Heart left ventricle (tissue), 16 donors: ENCODE data around the gene COL8A2. TPM values are rescaled to one million over a fixed set of nuclear protein-coding genes. Genes with fewer than 3 reads are reported as not detected.

ENCODE experiments used
- ATAC-seq, 4 donors: fragments of 200-7000 bp; cut with Tn5 transposase; one replicate each; pipeline ENCODE4 v1.9.1; 2020 to 2022; ENCODE audit warnings: moderate library complexity in 4 of 4, mild to moderate bottlenecking in 3 of 4, moderate number of reproducible peaks in 1 of 4
- DNase-seq, 5 donors: peaks; one replicate each; pipeline ENCODE4 v3.0.0-alpha.2; 2020
- H3K27ac ChIP-seq, 12 donors: fragments of 200-600 bp; sonication (generic) in 4 of 12; one replicate each; pipeline versions ENCODE4 v1.5.0 to v1.8.0; 2016 to 2022; ENCODE audit warnings: mild to moderate bottlenecking in 2 of 12
- H3K27me3 ChIP-seq, 9 donors: fragments of 200-600 bp; sonication (generic) in 2 of 9; one replicate each; pipeline versions ENCODE4 v1.5.1 to v1.8.0; 2016 to 2022; ENCODE audit warnings: mild to moderate bottlenecking in 3 of 9
- H3K36me3 ChIP-seq, 9 donors: fragments of 200-600 bp; sonication (generic) in 2 of 9; one replicate each; pipeline versions ENCODE4 v1.5.0 to v1.8.0; 2018 to 2022; ENCODE audit warnings: mild to moderate bottlenecking in 2 of 9
- H3K4me1 ChIP-seq, 12 donors: fragments of 200-600 bp; sonication (generic) in 4 of 12; one replicate each; pipeline versions ENCODE4 v1.5.0 to v1.8.0; 2016 to 2022; ENCODE audit warnings: mild to moderate bottlenecking in 3 of 12
- H3K4me3 ChIP-seq, 12 donors: fragments of 200-600 bp; sonication (generic) in 4 of 12; one replicate each; pipeline versions ENCODE4 v1.5.0 to v1.8.0; 2017 to 2022; ENCODE audit warnings: mild to moderate bottlenecking in 9 of 12, moderate library complexity in 4 of 12
- H3K9me3 ChIP-seq, 12 donors: fragments of 200-600 bp; sonication (generic) in 4 of 12; one replicate each; pipeline versions ENCODE4 v1.5.0 to v1.8.0; 2016 to 2022; ENCODE audit warnings: mild to moderate bottlenecking in 1 of 12
- CTCF ChIP-seq, 12 donors: fragments of 200-600 bp; sonication (generic) in 4 of 12; IDR thresholded peaks; one replicate each; pipeline versions ENCODE4 v1.5.0 to v1.8.0; 2018 to 2022; ENCODE audit warnings: antibody characterized with exemption in 12 of 12, mild to moderate bottlenecking in 5 of 12
- POLR2A ChIP-seq, 2 donors: fragments of 450-650 bp; IDR thresholded peaks; one replicate each; pipeline ENCODE4 v1.6.1; 2017; ENCODE audit warnings: antibody characterized with exemption in 2 of 2, mild to moderate bottlenecking in 2 of 2, moderate library complexity in 2 of 2
- WGBS, 4 donors: extraction: QIAGEN DNeasy Blood & Tissue Kit in 2 of 4; methylation state at CpG; one replicate each; pipeline versions ENCODE4 v1.1.5 to v1.1.7; 2013 to 2018; 5-methylcytosine and 5-hydroxymethylcytosine counted together
- intact Hi-C, 10 donors: fragments of 100-400 bp; cut with DNase I; formaldehyde crosslinking; loops; one replicate each; pipeline versions ENCODE4 v1.11.1 to v1.14.2; 2022
- polyA plus RNA-seq, 2 donors: library from polyadenylated mRNA; stranded (reverse); fragments of 200-250 nt; gene quantifications; one replicate each; pipeline ENCODE4 v1.2.3, GENCODE V29; 2013
- total RNA-seq, 9 donors: library from RNA; depleted of rRNA in 2 of 9; stranded (reverse); fragments of >200 nt in 2 of 9; fragmentation: NEBNext Ultra II Directional in 3 of 9; extraction: Animal tissue kit (Norgen Biotek cat#: 25700) in 3 of 9; gene quantifications; one replicate each; pipeline versions ENCODE4 v1.1.0 to v1.2.4, GENCODE V29; 2016 to 2023
- donor health status: ischemic (EF 13 %, LVEDD 7.1; RV severe dilation, severe dysfunction).
- donor health status: healthy with polysubstance abuse.
- donor health status: DM: no; HTN: yes; CAD: no.
- donor health status: DM: no; HTN: no; CAD: no.
- donor health status: ischemic (EF 25% LVEDD 6.9; RV normal size, moderate dysfunction).
- donor health status: ischemic (EF 25% LVEDD 5.7; RV mildly dilated, moderate dysfunction).
- donor health status: healthy.
- donor health status: DM: yes; HTN: yes; CAD: no.
- donor health status: ischemic (EF 35%, LVEDD 5.7; RV mildly dilated, moderate dysfunction).
- donor health status: nonischemic (EF 11% LVEDD 7.7; RV severe dilation, severe dysfunction).
- donor health status: DM: yes; HTN: yes; CAD: no.
- donor health status: PGD.
- donor health status: ischemic (EF 29% LVEDD 5.4; RV normal size, mild dysfunction).
- donor health status: nonischemic (EF 23%, LVEDD 6.1; RV moderate dilation, normal function).

The COL8A2 gene
- total and polyA plus RNA-seq, 11 donors, result 0.33 to 2.6 (median 0.60) TPM

GRCh38 chr1:36084497-36085115 lies 40.4 kb downstream of the COL8A2 start:
- no peak for ATAC-seq
- H3K36me3 ChIP-seq, result no peaks in the 10 kb centered on the region
- intact Hi-C loops, result loop anchor here in 3 of 10 donors (5.0 to 10.0 kb wide), 3 partner anchors 200 to 230 kb away; partner anchors contain the start of gene AGO1 (in 1 of the 3)
- H3K4me1 ChIP-seq, result peaks cover 0 to 25% (median 14%) of the 10 kb centered on the region in 12 donors
- TF ChIP-seq POLR2A (IDR thresholded peaks at IDR 0.05) (no peak), CTCF (IDR thresholded peaks at IDR 0.05) (no peak)
- DNase-seq, result no peak
- peaks cover 0 to 26% (median 5%) of the 10 kb centered on the region in 9 donors for H3K27me3 ChIP-seq
- H3K27ac ChIP-seq, result peak overlapping the region in 1 of 12 donors; percentile 50
- no peaks in the 10 kb centered on the region for H3K9me3 ChIP-seq
- peak overlapping the region in 11 of 12 donors; percentile 27 to 55 (median 50) for H3K4me3 ChIP-seq
- 41 to 58% (median 47%) methylated on average over 9 to 19 of the region's 19 CpGs for WGBS, 4 donors

DNA sequence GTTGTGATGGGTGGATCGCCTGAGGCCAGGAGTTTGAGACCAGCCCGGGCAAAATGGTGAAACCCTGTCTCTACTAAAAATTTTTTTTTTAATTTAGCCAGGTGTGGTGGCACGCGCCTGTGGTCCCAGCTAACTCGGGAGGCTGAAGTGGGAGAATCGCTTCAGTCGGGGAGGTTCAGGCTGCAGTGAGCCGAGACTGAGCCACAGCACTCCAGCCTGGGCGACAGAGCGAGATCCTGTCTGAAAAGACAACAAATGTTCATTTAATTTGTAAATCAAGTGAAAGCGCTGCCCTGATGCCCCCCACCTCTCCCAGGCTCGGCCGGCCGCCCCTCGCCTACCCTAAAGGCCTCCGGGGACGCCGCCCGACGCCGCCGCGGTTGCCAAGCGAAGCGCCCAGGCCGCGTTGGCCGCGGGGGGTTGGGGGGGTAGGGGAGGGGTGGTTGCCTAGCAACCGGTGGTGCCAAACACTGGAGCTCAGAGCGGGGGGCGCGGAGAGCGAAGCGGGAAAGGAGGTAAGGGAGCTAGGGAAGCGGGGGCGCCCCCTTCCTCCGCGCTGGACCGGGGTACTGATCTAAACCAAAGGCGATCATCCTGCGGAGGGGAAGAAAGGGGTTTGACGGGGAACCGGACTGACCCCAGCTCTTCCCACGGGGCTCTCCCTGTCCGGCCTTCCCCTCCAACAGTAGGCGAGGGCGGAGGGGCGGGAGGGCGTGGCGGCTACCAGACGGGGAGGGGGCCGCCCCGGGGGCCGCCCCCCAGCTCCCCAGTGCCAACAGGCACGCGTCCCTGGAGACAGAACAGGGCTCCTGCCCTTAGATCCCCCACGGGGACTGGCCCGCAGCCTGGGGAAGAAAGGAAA lies 41.2 kb downstream of the COL8A2 start, which contains the start of gene TEKT2:
TSS of gene TEKT2 (plus strand) at position 460 of the 862 bp plus-strand sequence. CDS start 828 bp downstream, outside the sequence.
- Histone ChIP-seq H3K9me3 (no peaks in the 10 kb centered on the region), H3K27me3 (peaks cover 0 to 26% (median 5%) of the 10 kb centered on the region in 9 donors), H3K36me3 (no peaks in the 10 kb centered on the region), H3K4me1 (peaks cover 0 to 19% (median 11%) of the 10 kb centered on the region in 12 donors), H3K4me3 (peak within 1 kb of the TSS in 11 of 12 donors; percentile 27 to 55 (median 50)), H3K27ac (peak within 1 kb of the TSS in 1 of 12 donors; percentile 50)
- intact Hi-C loops, result loop anchor here in 2 of 10 donors (10.0 kb wide), 2 partner anchors 199 to 229 kb away; partner anchors contain the start of gene AGO1 (in 1 of the 2)
- TF ChIP-seq POLR2A (IDR thresholded peaks at IDR 0.05), result no peak
- no peak for TF ChIP-seq CTCF (IDR thresholded peaks at IDR 0.05)
- ATAC-seq, result no peak
- WGBS, 4 donors, result 13 to 22% (median 17%) methylated on average over 34 to 59 of the region's 59 CpGs
- no peak for DNase-seq

DNA sequence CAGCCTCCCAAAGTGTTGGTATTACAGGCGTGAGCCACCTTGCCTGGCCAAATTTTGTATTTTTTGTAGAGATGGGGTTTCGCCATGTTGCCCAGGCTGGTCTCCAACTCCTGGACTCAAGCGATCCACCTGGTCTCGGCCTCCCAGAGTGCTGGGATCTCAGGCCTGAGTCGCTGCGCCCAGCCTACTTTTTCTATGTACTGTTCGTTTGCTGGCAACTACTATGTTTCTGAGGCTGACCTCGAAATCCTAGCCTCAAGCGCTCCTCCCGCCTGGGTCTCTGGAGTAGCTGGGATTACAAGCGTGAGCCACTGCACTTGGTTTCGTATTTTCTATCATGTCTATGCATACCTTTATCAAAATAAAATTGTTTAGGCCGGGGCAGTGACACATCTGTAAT lies 41.8 kb downstream of the COL8A2 start:
- H3K9me3 ChIP-seq, result no peaks in the 10 kb centered on the region
- WGBS, 4 donors, result 88 to 95% (median 90%) methylated on average over 13 of the region's 13 CpGs
- no peak for TF ChIP-seq CTCF (IDR thresholded peaks at IDR 0.05)
- TF ChIP-seq POLR2A (IDR thresholded peaks at IDR 0.05), result no peak
- H3K27me3 ChIP-seq, result peaks cover 0 to 26% (median 5%) of the 10 kb centered on the region in 9 donors
- intact Hi-C loops, result loop anchor here in 2 of 10 donors (10.0 kb wide), 2 partner anchors 198 to 228 kb away; partner anchors contain the start of gene AGO1 (in 1 of the 2)
- peaks cover 0 to 16% (median 9%) of the 10 kb centered on the region in 12 donors for H3K4me1 ChIP-seq
- no peaks in the 10 kb centered on the region for H3K36me3 ChIP-seq
- no peak overlapping the region for H3K4me3 ChIP-seq
- no peak overlapping the region for H3K27ac ChIP-seq
- DNase-seq (no peak), ATAC-seq (no peak)
